Endothelial cell (in vitro differentiated cells): ENCODE measurements around the gene PLVAP. TPM values are rescaled to one million over a fixed set of nuclear protein-coding genes. Genes with fewer than 3 reads are reported as not detected.

Experiments used
- DNase-seq: peaks from one replicate; pipeline ENCODE4 v3.0.0; 2021; ENCODE audit warnings: low spot score
- H3K27ac Mint-ChIP-seq: one replicate; pipeline ENCODE4 v1.8.0; 2021; ENCODE audit warnings: mixed read lengths, inconsistent platforms; ENCODE audit not compliant: unreplicated experiment
- H3K27me3 Mint-ChIP-seq: one replicate; pipeline ENCODE4 v1.8.0; 2021; ENCODE audit warnings: mild to moderate bottlenecking, moderate library complexity, mixed read lengths, inconsistent platforms; ENCODE audit not compliant: unreplicated experiment
- H3K36me3 Mint-ChIP-seq: one replicate; pipeline ENCODE4 v1.8.0; 2021; ENCODE audit warnings: mild to moderate bottlenecking, low read depth, mixed read lengths, inconsistent platforms; ENCODE audit not compliant: unreplicated experiment
- H3K4me1 Mint-ChIP-seq: one replicate; pipeline ENCODE4 v1.8.0; 2021; ENCODE audit warnings: mild to moderate bottlenecking, mixed read lengths, inconsistent platforms; ENCODE audit not compliant: unreplicated experiment
- H3K4me3 Mint-ChIP-seq: one replicate; pipeline ENCODE4 v1.8.0; 2021; ENCODE audit warnings: mild to moderate bottlenecking, mixed read lengths, inconsistent platforms; ENCODE audit not compliant: unreplicated experiment
- H3K9me3 Mint-ChIP-seq: one replicate; pipeline ENCODE4 v1.8.0; 2021; ENCODE audit warnings: mixed read lengths, inconsistent platforms; ENCODE audit not compliant: unreplicated experiment
- total RNA-seq: library from RNA; stranded (reverse); fragmentation: NEBNext Ultra II Directional; extraction: Animal tissue kit (Norgen Biotek cat#: 25700); gene quantifications from one replicate; pipeline ENCODE4 v1.2.1, GENCODE V29; 2021; ENCODE audit not compliant: unreplicated experiment
- TF ChIP-seq, protein P1 (sequence below): fragments of 200-600 bp; sonication (generic); IDR thresholded peaks from one replicate; pipeline ENCODE4 v1.5.0; 2021; ENCODE audit warnings: antibody characterized with exemption; ENCODE audit not compliant: unreplicated experiment

PLVAP gene
- total RNA-seq, 1 donor from 2014 or later: 1,569 TPM

DNA sequence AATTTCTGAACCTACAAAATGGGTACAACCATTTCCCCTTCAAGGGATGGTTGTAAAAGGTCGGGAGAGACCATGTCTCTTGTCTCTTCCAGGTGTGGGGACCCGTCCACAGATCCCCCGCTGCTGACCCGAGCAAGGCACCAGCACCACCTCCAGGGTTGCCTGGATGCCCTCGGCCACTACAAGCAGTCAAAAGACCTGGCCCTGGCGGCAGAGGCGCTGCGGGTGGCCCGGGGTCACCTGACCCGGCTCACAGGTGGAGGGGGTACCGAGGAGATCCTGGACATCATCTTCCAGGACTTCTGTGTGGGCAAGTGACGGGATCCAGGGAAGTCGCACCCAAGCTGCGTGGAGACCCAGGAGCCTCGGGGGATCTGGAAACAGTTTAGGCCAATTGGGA is 35.8 kb downstream of the PLVAP start:
- peaks cover 2% of the 10 kb centered on the region for H3K4me1 Mint-ChIP-seq
- H3K27me3 Mint-ChIP-seq: peaks cover 17% of the 10 kb centered on the region
- H3K9me3 Mint-ChIP-seq: no peaks in the 10 kb centered on the region
- H3K36me3 Mint-ChIP-seq: peaks cover 3% of the 10 kb centered on the region
- H3K27ac Mint-ChIP-seq: peak overlapping the region; percentile 42
- DNase-seq: no peak
- no peak overlapping the region for H3K4me3 Mint-ChIP-seq
- TF ChIP-seq, protein P1, sequence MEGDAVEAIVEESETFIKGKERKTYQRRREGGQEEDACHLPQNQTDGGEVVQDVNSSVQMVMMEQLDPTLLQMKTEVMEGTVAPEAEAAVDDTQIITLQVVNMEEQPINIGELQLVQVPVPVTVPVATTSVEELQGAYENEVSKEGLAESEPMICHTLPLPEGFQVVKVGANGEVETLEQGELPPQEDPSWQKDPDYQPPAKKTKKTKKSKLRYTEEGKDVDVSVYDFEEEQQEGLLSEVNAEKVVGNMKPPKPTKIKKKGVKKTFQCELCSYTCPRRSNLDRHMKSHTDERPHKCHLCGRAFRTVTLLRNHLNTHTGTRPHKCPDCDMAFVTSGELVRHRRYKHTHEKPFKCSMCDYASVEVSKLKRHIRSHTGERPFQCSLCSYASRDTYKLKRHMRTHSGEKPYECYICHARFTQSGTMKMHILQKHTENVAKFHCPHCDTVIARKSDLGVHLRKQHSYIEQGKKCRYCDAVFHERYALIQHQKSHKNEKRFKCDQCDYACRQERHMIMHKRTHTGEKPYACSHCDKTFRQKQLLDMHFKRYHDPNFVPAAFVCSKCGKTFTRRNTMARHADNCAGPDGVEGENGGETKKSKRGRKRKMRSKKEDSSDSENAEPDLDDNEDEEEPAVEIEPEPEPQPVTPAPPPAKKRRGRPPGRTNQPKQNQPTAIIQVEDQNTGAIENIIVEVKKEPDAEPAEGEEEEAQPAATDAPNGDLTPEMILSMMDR: no peak

DNA sequence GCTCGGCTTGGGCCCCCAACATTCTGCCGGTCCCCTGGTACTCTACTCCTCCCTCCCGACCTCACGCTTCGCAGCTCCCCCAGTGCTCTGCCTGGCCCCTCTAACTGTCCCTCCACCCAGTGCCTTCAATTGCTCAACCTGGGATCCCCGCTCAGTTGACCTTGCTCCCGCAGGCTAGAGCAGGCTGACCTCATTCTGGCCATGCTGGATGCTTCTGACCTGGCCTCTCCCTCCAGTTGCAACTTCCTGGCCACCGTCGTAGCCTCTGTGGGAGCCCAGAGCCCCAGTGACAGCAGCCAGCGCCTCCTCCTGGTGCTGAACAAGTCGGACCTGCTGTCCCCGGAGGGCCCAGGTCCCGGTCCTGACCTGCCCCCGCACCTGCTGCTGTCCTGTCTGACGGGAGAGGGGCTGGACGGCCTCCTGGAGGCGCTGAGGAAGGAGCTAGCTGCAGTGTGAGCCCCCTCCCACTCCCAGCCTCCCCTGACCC is 36.2 kb downstream of the PLVAP start:
- TF ChIP-seq, protein P1: no peak
- peaks cover 2% of the 10 kb centered on the region for H3K4me1 Mint-ChIP-seq
- H3K9me3 Mint-ChIP-seq: no peaks in the 10 kb centered on the region
- no peak overlapping the region for H3K27ac Mint-ChIP-seq
- H3K27me3 Mint-ChIP-seq: peaks cover 17% of the 10 kb centered on the region
- H3K36me3 Mint-ChIP-seq: peaks cover 3% of the 10 kb centered on the region
- DNase-seq: no peak
- H3K4me3 Mint-ChIP-seq: no peak overlapping the region

DNA sequence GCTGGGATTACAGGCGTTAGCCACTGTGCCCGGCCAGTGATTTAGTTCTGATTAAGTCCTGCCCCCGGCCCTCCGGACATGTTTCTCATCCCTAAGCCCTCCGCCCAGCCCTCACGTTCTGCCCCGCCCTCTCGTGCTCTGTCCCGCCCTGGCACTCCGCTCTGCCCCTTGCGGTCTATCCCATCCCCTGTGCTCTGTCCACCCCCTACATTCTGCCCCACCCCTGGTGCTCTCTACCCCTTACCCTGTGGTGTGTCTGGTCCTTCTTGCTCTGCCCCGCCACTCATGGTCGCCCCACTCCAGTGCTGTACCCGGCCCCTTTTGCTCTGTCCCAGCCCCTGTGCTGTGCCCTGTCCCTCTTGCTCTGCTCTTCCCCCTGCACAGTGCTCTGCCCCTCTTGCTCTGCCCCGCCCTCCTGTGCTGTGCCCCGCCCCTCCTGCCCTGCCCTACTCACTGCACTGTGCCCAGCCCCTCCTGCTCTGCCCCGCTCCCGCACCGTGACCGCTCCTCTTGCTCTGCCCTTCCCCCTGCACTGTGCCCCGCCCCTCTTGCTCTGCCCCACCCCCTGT is 36.8 kb downstream of the PLVAP start:
- H3K9me3 Mint-ChIP-seq: no peaks in the 10 kb centered on the region
- H3K36me3 Mint-ChIP-seq: peaks cover 3% of the 10 kb centered on the region
- TF ChIP-seq, protein P1: no peak
- no peak for DNase-seq
- peaks cover 2% of the 10 kb centered on the region for H3K4me1 Mint-ChIP-seq
- no peak overlapping the region for H3K4me3 Mint-ChIP-seq
- H3K27ac Mint-ChIP-seq: no peak overlapping the region
- H3K27me3 Mint-ChIP-seq: peaks cover 17% of the 10 kb centered on the region

DNA sequence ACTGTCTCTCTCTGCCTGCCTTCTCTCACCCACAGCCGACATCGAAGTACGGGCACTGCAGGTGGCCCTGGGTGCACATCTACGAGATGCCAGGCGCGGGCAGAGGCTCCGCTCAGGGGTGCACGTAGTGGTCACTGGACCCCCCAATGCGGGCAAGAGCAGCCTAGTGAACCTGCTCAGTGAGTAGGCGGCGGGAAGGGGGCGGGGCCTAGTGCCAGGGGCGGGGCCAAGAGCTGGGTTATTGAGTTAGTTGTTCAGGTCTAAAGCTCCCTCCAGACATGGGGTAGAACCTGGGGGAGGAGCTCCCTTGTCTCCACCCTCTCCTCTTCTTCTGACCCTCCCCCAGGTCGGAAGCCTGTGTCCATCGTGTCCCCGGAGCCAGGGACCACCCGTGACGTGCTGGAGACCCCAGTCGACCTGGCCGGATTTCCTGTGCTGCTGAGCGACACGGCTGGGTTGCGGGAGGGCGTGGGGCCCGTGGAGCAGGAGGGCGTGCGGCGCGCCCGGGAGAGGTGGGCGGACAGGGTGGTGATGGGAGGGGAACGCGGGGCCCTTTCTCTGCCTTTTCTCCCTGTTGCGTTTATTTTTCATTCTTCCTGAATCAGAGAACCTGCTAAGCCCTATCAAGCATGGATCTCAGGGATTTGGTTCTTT is 37.9 kb downstream of the PLVAP start:
- peak overlapping the region; percentile 31 for H3K4me3 Mint-ChIP-seq
- no peaks in the 10 kb centered on the region for H3K9me3 Mint-ChIP-seq
- TF ChIP-seq, protein P1: no peak
- H3K27ac Mint-ChIP-seq: no peak overlapping the region
- peaks cover 23% of the 10 kb centered on the region for H3K27me3 Mint-ChIP-seq
- peaks cover 7% of the 10 kb centered on the region for H3K36me3 Mint-ChIP-seq
- peaks cover 8% of the 10 kb centered on the region for H3K4me1 Mint-ChIP-seq
- DNase-seq: no peak

DNA sequence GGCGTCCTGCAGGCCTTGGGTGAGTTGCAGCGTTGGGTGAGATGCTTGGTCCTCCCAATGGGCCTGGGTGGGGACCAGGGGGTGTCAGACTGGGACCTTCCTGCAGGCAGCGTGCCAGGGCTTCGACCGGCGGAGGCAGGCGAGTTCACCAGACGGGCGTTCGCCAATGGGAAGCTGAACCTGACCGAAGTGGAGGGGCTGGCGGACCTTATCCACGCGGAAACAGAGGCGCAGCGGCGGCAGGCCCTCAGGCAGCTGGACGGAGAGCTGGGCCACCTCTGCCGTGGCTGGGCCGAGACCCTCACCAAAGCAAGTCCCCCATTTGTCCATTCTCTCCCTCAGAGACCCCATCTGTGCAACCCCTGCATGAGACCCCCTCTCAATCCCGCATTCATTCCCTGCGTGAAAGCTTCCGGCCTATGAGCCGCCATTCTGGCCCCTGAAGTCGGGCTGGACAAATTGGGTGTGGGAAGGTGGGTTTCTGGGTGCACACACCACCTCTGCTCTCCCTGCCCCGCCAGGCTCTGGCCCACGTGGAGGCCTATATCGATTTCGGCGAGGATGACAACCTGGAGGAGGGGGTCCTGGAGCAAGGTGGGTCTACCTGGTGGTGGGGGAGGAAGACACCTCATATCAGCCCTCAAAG is 38.6 kb downstream of the PLVAP start:
- peaks cover 11% of the 10 kb centered on the region for H3K4me1 Mint-ChIP-seq
- peaks cover 23% of the 10 kb centered on the region for H3K27me3 Mint-ChIP-seq
- TF ChIP-seq, protein P1: no peak
- no peak for DNase-seq
- H3K36me3 Mint-ChIP-seq: peaks cover 10% of the 10 kb centered on the region
- no peaks in the 10 kb centered on the region for H3K9me3 Mint-ChIP-seq
- H3K4me3 Mint-ChIP-seq: peak overlapping the region; percentile 94
- no peak overlapping the region for H3K27ac Mint-ChIP-seq
